Measurements from ENCODE around the gene SPECC1. TPM values are rescaled to one million over a fixed set of nuclear protein-coding genes. Genes with fewer than 3 reads are reported as not detected.

The SPECC1 gene
- total RNA-seq, 1 experiment from 2014 or later = 128 TPM

- no peak overlapping the region for H2AFZ ChIP-seq
- no peaks in the 10 kb centered on the region for H3K9me3 ChIP-seq (ENCODE audit: insufficient read depth, low read depth)
- no TSS peak for BruUV-seq (replicated peaks)
- no peak overlapping the region for H3K4me2 ChIP-seq
- no peaks in the 10 kb centered on the region for H3K36me3 ChIP-seq (ENCODE audit: low read depth)
- H3K27ac ChIP-seq = peak overlapping the region; percentile 41; the same call in 1 of the 2 replicates
- H3K4me1 ChIP-seq (replicated peaks; ENCODE audit: insufficient read depth) = peaks cover 20% of the 10 kb centered on the region
- TF ChIP-seq EZH2 (IDR thresholded peaks at IDR 0.05; ENCODE audit: low read depth) = no peak
- TF ChIP-seq, protein P1, sequence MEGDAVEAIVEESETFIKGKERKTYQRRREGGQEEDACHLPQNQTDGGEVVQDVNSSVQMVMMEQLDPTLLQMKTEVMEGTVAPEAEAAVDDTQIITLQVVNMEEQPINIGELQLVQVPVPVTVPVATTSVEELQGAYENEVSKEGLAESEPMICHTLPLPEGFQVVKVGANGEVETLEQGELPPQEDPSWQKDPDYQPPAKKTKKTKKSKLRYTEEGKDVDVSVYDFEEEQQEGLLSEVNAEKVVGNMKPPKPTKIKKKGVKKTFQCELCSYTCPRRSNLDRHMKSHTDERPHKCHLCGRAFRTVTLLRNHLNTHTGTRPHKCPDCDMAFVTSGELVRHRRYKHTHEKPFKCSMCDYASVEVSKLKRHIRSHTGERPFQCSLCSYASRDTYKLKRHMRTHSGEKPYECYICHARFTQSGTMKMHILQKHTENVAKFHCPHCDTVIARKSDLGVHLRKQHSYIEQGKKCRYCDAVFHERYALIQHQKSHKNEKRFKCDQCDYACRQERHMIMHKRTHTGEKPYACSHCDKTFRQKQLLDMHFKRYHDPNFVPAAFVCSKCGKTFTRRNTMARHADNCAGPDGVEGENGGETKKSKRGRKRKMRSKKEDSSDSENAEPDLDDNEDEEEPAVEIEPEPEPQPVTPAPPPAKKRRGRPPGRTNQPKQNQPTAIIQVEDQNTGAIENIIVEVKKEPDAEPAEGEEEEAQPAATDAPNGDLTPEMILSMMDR (conservative IDR thresholded peaks at IDR 0.05) = no peak
- H4K20me1 ChIP-seq (ENCODE audit: insufficient read depth) = no peaks in the 10 kb centered on the region; the same call in 1 of the 2 replicates
- H3K4me3 ChIP-seq = no peak overlapping the region
- no peaks in the 10 kb centered on the region for H3K27me3 ChIP-seq (ENCODE audit: insufficient read depth, low read depth)
- peaks cover 85% of the 10 kb centered on the region for H3K79me2 ChIP-seq (ENCODE audit: low read depth)
- no peak for DNase-seq
- H3F3A ChIP-seq (ENCODE audit: insufficient read depth, low read depth) = no peaks in the 10 kb centered on the region
- ChIA-PET POLR2A (ENCODE audit: unreplicated experiment) (interaction anchor here (0.6 to 1.0 kb wide), 3 partner anchors 12 to 124 kb away, joined by 5 to 25 read pairs (median 5); no protein-coding TSS in a partner anchor), CTCF (interaction anchor here (0.6 to 0.7 kb wide), 4 partner anchors 19 to 1486 kb away, joined by 3 to 11 read pairs (median 8); no protein-coding TSS in a partner anchor)
- no peaks in the 10 kb centered on the region for H3K9me2 ChIP-seq (ENCODE audit: insufficient read depth)
- intact Hi-C loops (cut with micrococcal nuclease; ENCODE audit: unreplicated experiment) = no loop called here
Observed at GRCh38 chr17:20184181-20184580, 175.0 kb downstream of the SPECC1 start.

DNA sequence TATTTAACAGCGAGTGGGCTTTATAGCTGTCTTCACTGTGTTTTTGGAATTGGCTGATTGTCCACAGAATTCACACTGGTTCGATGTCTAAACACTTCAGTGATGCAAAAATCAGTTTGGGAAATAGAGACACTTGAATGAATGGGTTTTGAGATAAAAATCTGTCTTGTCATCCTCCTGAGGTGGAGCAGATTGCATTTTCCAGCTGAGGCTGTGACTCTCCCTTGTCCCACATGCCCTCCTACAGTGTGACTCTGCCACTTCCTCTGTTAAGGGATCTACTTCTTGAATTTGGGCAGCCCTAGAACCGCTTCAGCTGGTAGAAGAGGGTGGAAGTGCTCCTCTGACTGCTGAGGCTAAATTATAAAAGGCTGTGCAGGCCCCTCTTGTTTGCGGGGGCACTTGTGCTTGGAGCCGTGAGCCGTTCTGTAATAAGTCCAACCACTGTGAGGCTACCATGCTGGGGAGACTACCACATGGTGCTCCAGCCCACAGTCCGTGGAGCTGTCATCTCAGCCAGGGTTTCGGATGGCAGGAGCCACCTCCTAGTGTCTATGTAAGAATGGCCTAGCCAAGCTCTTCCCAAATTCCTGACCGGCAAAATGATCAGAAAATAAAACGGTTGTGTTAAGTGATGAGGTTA is 175.9 kb downstream of the SPECC1 start:
- Histone ChIP-seq H3K9me3 (ENCODE audit: insufficient read depth, low read depth) (no peaks in the 10 kb centered on the region), H3K36me3 (ENCODE audit: low read depth) (no peaks in the 10 kb centered on the region), H3K4me2 (no peak overlapping the region), H3K9me2 (ENCODE audit: insufficient read depth) (no peaks in the 10 kb centered on the region), H4K20me1 (ENCODE audit: insufficient read depth) (no peaks in the 10 kb centered on the region; the same call in 1 of the 2 replicates), H3K4me1 (replicated peaks; ENCODE audit: insufficient read depth) (peaks cover 20% of the 10 kb centered on the region), H3K27me3 (ENCODE audit: insufficient read depth, low read depth) (no peaks in the 10 kb centered on the region), H3K79me2 (ENCODE audit: low read depth) (peaks cover 85% of the 10 kb centered on the region), H3K4me3 (no peak overlapping the region), H2AFZ (no peak overlapping the region), H3K27ac (peak overlapping the region; percentile 41), H3F3A (ENCODE audit: insufficient read depth, low read depth) (no peaks in the 10 kb centered on the region)
- intact Hi-C loops (cut with micrococcal nuclease; ENCODE audit: unreplicated experiment) = no loop called here
- TF ChIP-seq, protein P1 (conservative IDR thresholded peaks at IDR 0.05) = no peak
- no peak for TF ChIP-seq EZH2 (IDR thresholded peaks at IDR 0.05; ENCODE audit: low read depth)
- POLR2A ChIA-PET (ENCODE audit: unreplicated experiment) = interaction anchor here (0.7 kb wide), 1 partner anchor 40 kb away, joined by 3 read pairs; no protein-coding TSS in a partner anchor
- peak; percentile 25 to 48 for DNase-seq
- CTCF ChIA-PET = interaction anchor here (0.7 kb wide), 2 partner anchors 20 to 39 kb away, joined by 3 to 14 read pairs; no protein-coding TSS in a partner anchor
- BruUV-seq (replicated peaks) = TSS peak; percentile 27

DNA sequence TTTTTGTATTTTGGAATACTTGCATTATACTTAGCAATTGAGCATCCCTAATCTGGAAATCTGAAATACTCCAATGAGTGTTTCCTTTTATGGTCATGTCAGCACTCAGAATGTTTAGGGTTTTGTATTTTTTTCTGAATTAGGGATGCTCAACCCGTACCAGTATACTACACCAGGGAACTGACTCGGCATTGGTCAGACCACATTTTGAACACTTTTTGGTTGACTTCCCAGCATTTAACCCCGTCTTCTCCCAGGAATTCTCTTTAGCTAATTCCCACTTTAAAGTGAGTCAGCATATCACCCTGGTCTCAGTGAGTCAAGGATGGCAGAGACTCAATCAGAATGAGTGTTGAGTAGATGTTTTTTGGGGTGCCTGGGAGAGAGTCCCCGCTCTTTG is 177.9 kb downstream of the SPECC1 start:
- Histone ChIP-seq H3K79me2 (ENCODE audit: low read depth) (peaks cover 78% of the 10 kb centered on the region), H3K4me2 (no peak overlapping the region), H3K4me1 (replicated peaks; ENCODE audit: insufficient read depth) (peaks cover 20% of the 10 kb centered on the region), H3F3A (ENCODE audit: insufficient read depth, low read depth) (no peaks in the 10 kb centered on the region), H2AFZ (no peak overlapping the region), H3K9me2 (ENCODE audit: insufficient read depth) (no peaks in the 10 kb centered on the region), H4K20me1 (ENCODE audit: insufficient read depth) (peaks cover under 1% of the 10 kb centered on the region; the same call in 1 of the 2 replicates), H3K27ac (no peak overlapping the region), H3K27me3 (ENCODE audit: insufficient read depth, low read depth) (no peaks in the 10 kb centered on the region), H3K4me3 (no peak overlapping the region), H3K36me3 (ENCODE audit: low read depth) (no peaks in the 10 kb centered on the region), H3K9me3 (ENCODE audit: insufficient read depth, low read depth) (no peaks in the 10 kb centered on the region)
- no TSS peak for BruUV-seq (replicated peaks)
- TF ChIP-seq EZH2 (IDR thresholded peaks at IDR 0.05; ENCODE audit: low read depth) = no peak
- TF ChIP-seq, protein P1 (conservative IDR thresholded peaks at IDR 0.05) = no peak
- intact Hi-C loops (cut with micrococcal nuclease; ENCODE audit: unreplicated experiment) = no loop called here
- CTCF ChIA-PET = no interaction called here
- POLR2A ChIA-PET (ENCODE audit: unreplicated experiment) = interaction anchor here (0.7 kb wide), 1 partner anchor 15 kb away, joined by 6 read pairs; no protein-coding TSS in a partner anchor
- DNase-seq = no peak

Data from PC-9 (cell line).